Measurements from ENCODE around the gene ELP1.
A peak's percentile ranks its signal among the peaks of the same experiment; 100 is the strongest.

DNA sequence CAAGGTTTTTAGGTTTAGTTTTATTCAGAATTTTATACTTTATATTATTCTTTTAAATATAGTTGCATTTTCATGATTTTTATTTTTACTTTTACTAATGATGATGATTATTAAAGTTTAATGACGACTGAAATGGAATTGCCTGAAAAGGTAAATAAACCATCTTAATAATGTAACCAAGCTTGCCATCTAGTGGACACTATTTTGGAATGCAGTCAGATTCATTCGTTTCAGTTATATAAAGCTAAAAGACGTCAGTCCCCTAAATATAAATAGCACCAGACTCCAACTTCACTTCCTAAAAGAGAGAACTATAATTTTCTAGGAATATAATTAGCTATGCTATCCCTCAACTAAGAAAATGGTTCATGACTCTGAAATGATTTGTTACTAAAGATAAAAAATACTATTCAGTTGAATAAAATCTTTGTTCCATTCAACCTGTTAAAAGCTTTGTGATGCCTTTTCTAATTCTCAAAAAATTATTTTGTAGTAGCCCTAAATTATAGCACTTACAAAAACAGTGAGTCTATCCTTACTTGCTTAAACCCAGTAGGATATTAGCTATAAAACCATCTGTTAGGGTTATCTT, 20.2 kb upstream of the ELP1 start:
- TF ChIP-seq, protein P1, sequence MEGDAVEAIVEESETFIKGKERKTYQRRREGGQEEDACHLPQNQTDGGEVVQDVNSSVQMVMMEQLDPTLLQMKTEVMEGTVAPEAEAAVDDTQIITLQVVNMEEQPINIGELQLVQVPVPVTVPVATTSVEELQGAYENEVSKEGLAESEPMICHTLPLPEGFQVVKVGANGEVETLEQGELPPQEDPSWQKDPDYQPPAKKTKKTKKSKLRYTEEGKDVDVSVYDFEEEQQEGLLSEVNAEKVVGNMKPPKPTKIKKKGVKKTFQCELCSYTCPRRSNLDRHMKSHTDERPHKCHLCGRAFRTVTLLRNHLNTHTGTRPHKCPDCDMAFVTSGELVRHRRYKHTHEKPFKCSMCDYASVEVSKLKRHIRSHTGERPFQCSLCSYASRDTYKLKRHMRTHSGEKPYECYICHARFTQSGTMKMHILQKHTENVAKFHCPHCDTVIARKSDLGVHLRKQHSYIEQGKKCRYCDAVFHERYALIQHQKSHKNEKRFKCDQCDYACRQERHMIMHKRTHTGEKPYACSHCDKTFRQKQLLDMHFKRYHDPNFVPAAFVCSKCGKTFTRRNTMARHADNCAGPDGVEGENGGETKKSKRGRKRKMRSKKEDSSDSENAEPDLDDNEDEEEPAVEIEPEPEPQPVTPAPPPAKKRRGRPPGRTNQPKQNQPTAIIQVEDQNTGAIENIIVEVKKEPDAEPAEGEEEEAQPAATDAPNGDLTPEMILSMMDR (conservative IDR thresholded peaks at IDR 0.05; ENCODE audit: low read length), result peak; percentile 63
- TF ChIP-seq EZH2phosphoT487 (IDR thresholded peaks at IDR 0.05; ENCODE audit: borderline replicate concordance), result no peak

All from Loucy (cell line).